CD14-positive monocyte (primary cell): ENCODE results near the gene SFMBT2. TPM values are rescaled to one million over a fixed set of nuclear protein-coding genes. Genes with fewer than 3 reads are reported as not detected.
A peak's percentile ranks its signal among the peaks of the same experiment; 100 is the strongest.

ENCODE experiments used
- DNase-seq, 3 donors: peaks; one replicate each; pipeline ENCODE4 v3.0.0-alpha.2; 2011 to 2022
- H2AFZ ChIP-seq: 2 replicates; pipeline ENCODE4 v1.6.0; 2012; ENCODE audit warnings: mild to moderate bottlenecking, low read depth, low read length, inconsistent platforms; ENCODE audit not compliant: insufficient read depth, poor library complexity, severe bottlenecking
- H3K27ac ChIP-seq, 2 donors: 1 replicate in 1 of 2; 2 replicates in 1 of 2; pipeline ENCODE4 v1.5.1; 2012 to 2013; ENCODE audit warnings: low read length in 2 of 2, control low read depth in 1 of 2, inconsistent platforms in 1 of 2, low read depth in 1 of 2, mild to moderate bottlenecking in 1 of 2
- H3K27me3 ChIP-seq, 2 donors: one replicate each; pipeline versions ENCODE4 v1.6.0 to v1.6.1; 2011 to 2013; ENCODE audit warnings: low read length in 2 of 2; ENCODE audit not compliant: control insufficient read depth in 2 of 2, insufficient read depth in 2 of 2
- H3K36me3 ChIP-seq, 2 donors: replicated peaks in 1 of 2; 1 replicate in 1 of 2; 2 replicates in 1 of 2; pipeline versions ENCODE4 v1.5.1 to v1.6.1; 2012 to 2013; ENCODE audit warnings: low read length in 2 of 2, control low read depth in 1 of 2, inconsistent platforms in 1 of 2, mild to moderate bottlenecking in 1 of 2; ENCODE audit not compliant: insufficient read depth in 2 of 2, control insufficient read depth in 1 of 2
- H3K4me1 ChIP-seq, 2 donors: 1 replicate in 1 of 2; 2 replicates in 1 of 2; pipeline versions ENCODE4 v1.5.1 to v1.6.1; 2012 to 2013; ENCODE audit warnings: low read length in 2 of 2, control low read depth in 1 of 2, inconsistent platforms in 1 of 2, mild to moderate bottlenecking in 1 of 2, moderate library complexity in 1 of 2; ENCODE audit not compliant: insufficient read depth in 2 of 2, control insufficient read depth in 1 of 2
- H3K4me2 ChIP-seq: replicated peaks from 2 replicates; pipeline ENCODE3; 2012; ENCODE audit warnings: low read length, moderate library complexity, mild to moderate bottlenecking; ENCODE audit not compliant: poor library complexity, severe bottlenecking; ENCODE audit errors: extremely low read depth
- H3K4me3 ChIP-seq, 3 experiments: fragments of 200-600 bp in 1 of 3; sonication (generic) in 1 of 3; replicated peaks in 1 of 3; 1 replicate in 2 of 3; 2 replicates in 1 of 3; pipeline ENCODE4 v1.5.1; 2011 to 2013; ENCODE audit warnings: low read length in 3 of 3, mild to moderate bottlenecking in 3 of 3, control low read depth in 2 of 3, low read depth in 2 of 3, inconsistent platforms in 1 of 3, moderate library complexity in 1 of 3
- H3K79me2 ChIP-seq: 2 replicates; pipeline ENCODE4 v1.6.0; 2012; ENCODE audit warnings: mild to moderate bottlenecking, control low read depth, inconsistent platforms, low read length, moderate library complexity; ENCODE audit not compliant: insufficient read depth
- H3K9ac ChIP-seq: 2 replicates; pipeline ENCODE4 v1.6.0; 2017; ENCODE audit warnings: low read length, mild to moderate bottlenecking; ENCODE audit not compliant: insufficient read depth, poor library complexity, severe bottlenecking
- H3K9me3 ChIP-seq, 2 donors: replicated peaks in 1 of 2; 1 replicate in 1 of 2; 2 replicates in 1 of 2; pipeline versions ENCODE4 v1.5.1 to v1.6.1; 2012 to 2013; ENCODE audit warnings: low read length in 2 of 2, control low read depth in 1 of 2; ENCODE audit not compliant: control insufficient read depth in 1 of 2, insufficient read depth in 1 of 2
- H4K20me1 ChIP-seq: 2 replicates; pipeline ENCODE4 v1.6.0; 2012; ENCODE audit warnings: mild to moderate bottlenecking, low read length, control low read depth, moderate library complexity; ENCODE audit not compliant: insufficient read depth
- H3K27ac Mint-ChIP-seq, 7 donors: one replicate each; pipeline ENCODE4 v1.8.0; 2020; ENCODE audit warnings: mild to moderate bottlenecking in 7 of 7, mixed read lengths in 7 of 7, moderate library complexity in 6 of 7, inconsistent platforms in 2 of 7
- H3K27me3 Mint-ChIP-seq, 3 donors: one replicate each; pipeline ENCODE4 v1.8.0; 2021 to 2022; ENCODE audit warnings: low read depth in 3 of 3, mild to moderate bottlenecking in 3 of 3, mixed read lengths in 3 of 3, moderate library complexity in 3 of 3, inconsistent platforms in 1 of 3
- H3K36me3 Mint-ChIP-seq, 2 donors: one replicate each; pipeline ENCODE4 v1.8.0; 2020; ENCODE audit warnings: mixed read lengths in 2 of 2, inconsistent platforms in 1 of 2, mild to moderate bottlenecking in 1 of 2
- H3K4me1 Mint-ChIP-seq: one replicate; pipeline ENCODE4 v1.8.0; 2020; ENCODE audit warnings: mild to moderate bottlenecking, mixed read lengths
- H3K4me3 Mint-ChIP-seq, 2 donors: one replicate each; pipeline ENCODE4 v1.8.0; 2020; ENCODE audit warnings: mild to moderate bottlenecking in 2 of 2, mixed read lengths in 2 of 2, moderate library complexity in 1 of 2
- H3K9me3 Mint-ChIP-seq, 7 donors: one replicate each; pipeline ENCODE4 v1.8.0; 2020 to 2022; ENCODE audit warnings: mixed read lengths in 7 of 7, mild to moderate bottlenecking in 6 of 7, moderate library complexity in 6 of 7, inconsistent platforms in 2 of 7
- CTCF ChIP-seq: fragments of 200-600 bp; IDR thresholded peaks from one replicate; pipeline ENCODE4 v1.8.0; 2022; ENCODE audit warnings: antibody characterized with exemption, mild to moderate bottlenecking
- WGBS: methylation state at CpG from one replicate; pipeline ENCODE4 v1.1.5; 2013; ENCODE audit warnings: missing lambda C conversion rate; ENCODE audit not compliant: insufficient coverage; 5-methylcytosine and 5-hydroxymethylcytosine counted together
- intact Hi-C, 2 donors: fragments of 100-400 bp; cut with micrococcal nuclease; formaldehyde crosslinking; loops; one replicate each; pipeline versions ENCODE4 v1.15.0 to v1.15.1; 2023
- polyA plus RNA-seq, 3 donors: library from polyadenylated mRNA; depleted of rRNA in 1 of 3; unstranded in 2 of 3; stranded (reverse) in 1 of 3; fragments of 300-500 nt in 2 of 3; fragments of >200 nt in 1 of 3; fragmentation: Illumina TruSeq in 2 of 3; gene quantifications; 1 replicate in 2 of 3; 2 replicates in 1 of 3; pipeline ENCODE4 v1.2.3, GENCODE V29; 2012 to 2021

Gene SFMBT2
- polyA plus RNA-seq, 3 donors: 0.53 to 10.9 (median 1.6) TPM

- H3K4me3 ChIP-seq: no peak overlapping the region
- no peak overlapping the region for H3K4me2 ChIP-seq
- peaks cover 6% of the 10 kb centered on the region for H3K4me1 Mint-ChIP-seq
- intact Hi-C loops: no loop called here
- no peak overlapping the region for H3K9ac ChIP-seq
- no peaks in the 10 kb centered on the region for H3K27me3 ChIP-seq
- TF ChIP-seq CTCF: no peak
- H3K4me1 ChIP-seq: peaks cover 0 to 6% of the 10 kb centered on the region in 2 donors
- H2AFZ ChIP-seq: no peak overlapping the region
- no peaks in the 10 kb centered on the region for H3K79me2 ChIP-seq
- H4K20me1 ChIP-seq: no peaks in the 10 kb centered on the region
- H3K27me3 Mint-ChIP-seq: peaks cover 0 to 2% (median 0%) of the 10 kb centered on the region in 3 donors
- no peaks in the 10 kb centered on the region for H3K36me3 ChIP-seq
- H3K27ac ChIP-seq: no peak overlapping the region
- H3K36me3 Mint-ChIP-seq: no peaks in the 10 kb centered on the region
- 100% methylated on average over 4 of the region's 5 CpGs for WGBS
- no peaks in the 10 kb centered on the region for H3K9me3 Mint-ChIP-seq
- no peak overlapping the region for H3K27ac Mint-ChIP-seq
- no peak for DNase-seq
- H3K4me3 Mint-ChIP-seq: no peak overlapping the region
- H3K9me3 ChIP-seq: no peaks in the 10 kb centered on the region
Observed at GRCh38 chr10:7117177-7117799, 293.5 kb downstream of the SFMBT2 start.

- Histone ChIP-seq H3K4me1 (no peaks in the 10 kb centered on the region), H3K9ac (no peak overlapping the region), H4K20me1 (no peaks in the 10 kb centered on the region), H3K79me2 (no peaks in the 10 kb centered on the region), H3K4me2 (no peak overlapping the region), H3K27ac (no peak overlapping the region), H2AFZ (no peak overlapping the region), H3K36me3 (no peaks in the 10 kb centered on the region), H3K27me3 (no peaks in the 10 kb centered on the region), H3K9me3 (peaks cover 3 to 4% of the 10 kb centered on the region in 2 donors), H3K4me3 (no peak overlapping the region)
- H3K27me3 Mint-ChIP-seq: peaks cover 0 to 2% (median 1%) of the 10 kb centered on the region in 3 donors
- no peaks in the 10 kb centered on the region for H3K36me3 Mint-ChIP-seq
- WGBS: 100% methylated on average over 2 of the region's 3 CpGs
- no peak for TF ChIP-seq CTCF
- H3K4me1 Mint-ChIP-seq: no peaks in the 10 kb centered on the region
- intact Hi-C loops: no loop called here
- H3K27ac Mint-ChIP-seq: peak overlapping the region in 1 of 7 donors; percentile 26
- peak in 1 of 3 donors; percentile 50 for DNase-seq
- peaks cover 0 to 17% (median 2%) of the 10 kb centered on the region in 7 donors for H3K9me3 Mint-ChIP-seq
- H3K4me3 Mint-ChIP-seq: no peak overlapping the region
Observed at GRCh38 chr10:7111561-7111960, 299.3 kb downstream of the SFMBT2 start.
